Measurements from ENCODE around the gene DNAJB8. TPM values are rescaled to one million over a fixed set of nuclear protein-coding genes. Genes with fewer than 3 reads are reported as not detected.

Gene DNAJB8
- total RNA-seq, 2 donors from 2014 or later = not detected

DNA sequence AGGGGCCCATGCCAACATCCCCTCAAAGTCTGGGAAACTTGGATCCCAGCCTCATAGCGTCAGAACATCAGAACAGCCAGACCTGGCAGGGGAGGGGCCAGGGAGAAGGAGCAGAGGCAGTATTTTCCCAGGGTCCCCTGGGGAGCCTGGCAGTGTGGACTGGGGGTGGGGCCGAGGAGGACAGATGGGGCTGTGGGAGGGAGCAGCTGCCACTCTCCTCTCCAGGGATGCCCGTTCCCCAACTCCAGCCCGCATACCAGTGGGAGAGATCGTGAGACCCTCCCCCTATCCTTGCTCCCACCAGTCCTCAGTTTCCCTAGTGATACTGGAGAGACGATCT is 6.5 kb upstream of the DNAJB8 start:
- intact Hi-C loops (cut with DNase I) = no loop called here
- DNase-seq (ENCODE audit: low spot score) = no peak

DNA sequence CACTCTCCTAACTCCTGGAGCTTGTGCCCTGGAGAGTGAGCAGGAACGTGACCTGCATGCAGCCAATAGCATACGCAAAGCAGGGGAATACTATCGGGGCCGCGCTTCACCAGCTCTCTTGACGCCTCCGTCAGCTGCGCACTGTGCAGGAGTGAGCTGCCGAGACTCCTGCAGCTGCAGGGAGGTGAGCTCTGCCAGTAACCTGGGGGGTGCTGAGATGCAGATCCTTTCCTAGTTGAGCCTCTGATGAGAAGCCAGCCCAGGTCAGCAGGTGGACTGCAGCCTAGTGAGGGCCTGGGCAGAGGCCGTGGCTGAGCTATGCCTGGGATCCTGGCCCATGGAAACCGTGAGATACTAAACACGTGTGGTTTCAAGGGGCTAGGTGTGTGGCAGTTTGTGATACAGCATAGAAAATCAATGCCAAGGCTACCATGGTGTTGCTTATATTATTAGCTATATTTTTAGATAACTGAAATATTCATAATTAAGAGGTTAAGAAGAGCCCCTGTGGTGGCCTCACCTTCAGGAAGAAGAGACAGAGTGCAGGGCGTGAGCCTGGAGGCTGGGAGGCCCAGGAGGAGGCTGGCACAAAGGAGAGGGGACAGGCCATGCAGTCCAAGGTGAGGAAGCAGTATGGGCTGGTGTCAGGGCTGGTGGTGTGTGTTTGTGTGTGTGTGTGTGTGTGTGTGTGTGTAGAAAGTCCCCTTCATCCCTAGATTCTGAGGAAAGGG is 5.9 kb upstream of the DNAJB8 start:
- no peak for DNase-seq (ENCODE audit: low spot score)
- intact Hi-C loops (cut with DNase I) = no loop called here

- no peak for DNase-seq (ENCODE audit: low spot score)
- intact Hi-C loops (cut with DNase I) = no loop called here
These were observed 5.0 kb upstream of the DNAJB8 start for GRCh38 chr3:128471720-128472119.

GRCh38 chr3:128471110-128471509 is 4.4 kb upstream of the DNAJB8 start:
- DNase-seq (ENCODE audit: low spot score) = no peak
- intact Hi-C loops (cut with DNase I) = no loop called here

- intact Hi-C loops (cut with DNase I) = no loop called here
- no peak for DNase-seq (ENCODE audit: low spot score)
These were observed 3.6 kb upstream of the DNAJB8 start for GRCh38 chr3:128470134-128470899.

DNA sequence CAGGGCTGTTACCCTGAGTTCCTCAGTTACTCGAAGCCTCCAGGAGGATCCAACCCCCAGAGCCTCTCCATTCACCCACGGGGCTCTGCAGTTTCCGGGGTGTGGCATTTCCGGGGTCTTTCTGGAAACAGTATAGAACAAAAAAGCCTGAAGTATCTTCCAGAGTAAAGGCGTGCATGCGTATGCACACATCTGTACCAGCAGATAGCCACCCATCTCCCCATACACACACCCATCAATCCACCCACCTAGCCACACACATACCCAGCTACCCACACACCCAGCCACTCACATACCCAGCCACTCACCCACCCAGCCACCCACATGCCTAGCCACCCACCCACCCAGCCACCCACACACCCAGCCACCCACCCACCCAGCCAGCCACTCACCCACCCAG is 2.9 kb upstream of the DNAJB8 start:
- intact Hi-C loops (cut with DNase I) = no loop called here
- DNase-seq (ENCODE audit: low spot score) = no peak

DNA sequence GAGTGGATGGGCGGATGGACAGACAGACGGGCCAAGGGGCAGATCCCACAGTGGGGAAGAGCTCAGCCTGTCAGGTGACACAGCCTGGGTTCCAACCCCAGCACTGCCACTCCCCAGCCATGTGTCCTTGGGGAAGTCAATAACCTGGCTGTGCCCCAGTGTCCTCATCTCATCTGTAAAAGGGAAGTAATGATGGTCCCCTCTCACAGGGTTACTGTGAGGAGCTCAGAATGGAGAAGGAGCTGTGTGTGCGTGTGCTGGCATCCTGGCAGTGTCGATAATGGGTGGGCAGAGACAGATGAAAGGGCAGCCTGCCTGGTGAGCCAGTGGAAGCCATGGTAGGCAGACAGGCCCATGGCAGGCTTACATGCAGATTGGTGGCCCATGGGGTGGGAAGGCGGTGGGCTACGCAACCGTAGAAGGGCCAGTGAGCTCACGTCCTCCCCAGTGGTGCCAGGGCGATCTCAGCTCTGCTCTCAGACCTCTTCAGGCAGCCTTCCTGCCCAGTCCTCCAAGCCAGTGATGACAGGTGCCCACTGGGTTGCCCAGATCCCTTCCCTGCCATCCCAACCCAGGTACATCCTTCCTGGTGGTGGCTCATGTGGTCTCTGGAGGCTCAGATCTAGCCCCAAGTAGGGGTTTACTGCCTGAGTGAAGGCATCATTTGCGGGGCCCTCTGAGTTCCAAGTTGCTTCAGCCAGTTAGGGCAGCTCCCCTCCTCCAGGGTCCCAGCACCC is 2.3 kb upstream of the DNAJB8 start:
- DNase-seq (ENCODE audit: low spot score) = no peak
- intact Hi-C loops (cut with DNase I) = no loop called here

DNA sequence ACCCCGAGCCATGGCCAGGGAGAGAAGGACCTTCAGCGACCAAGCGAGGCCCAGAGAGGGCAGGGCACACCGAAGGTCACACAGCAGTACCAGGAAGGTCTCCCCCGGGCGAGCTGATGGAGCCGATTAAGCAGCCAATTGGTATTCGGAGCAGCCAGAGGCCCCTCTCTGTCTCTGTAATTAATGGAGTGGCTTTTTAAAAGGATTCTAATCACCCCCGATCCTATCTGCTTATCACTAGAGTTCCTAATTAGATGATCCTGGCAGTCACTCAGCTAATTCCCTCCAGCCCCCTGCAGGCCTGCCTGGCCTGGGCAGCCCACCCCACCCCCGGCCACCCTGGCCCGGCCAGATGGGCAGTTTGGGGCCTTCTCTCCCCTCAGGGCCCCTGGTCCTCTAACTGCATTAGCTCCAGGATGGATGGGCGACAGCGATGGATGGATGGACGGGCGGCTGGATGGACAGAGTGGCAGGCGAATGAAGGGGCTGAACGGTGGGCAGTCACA is 1.6 kb upstream of the DNAJB8 start:
- no peak for DNase-seq (ENCODE audit: low spot score)
- intact Hi-C loops (cut with DNase I) = no loop called here

DNA sequence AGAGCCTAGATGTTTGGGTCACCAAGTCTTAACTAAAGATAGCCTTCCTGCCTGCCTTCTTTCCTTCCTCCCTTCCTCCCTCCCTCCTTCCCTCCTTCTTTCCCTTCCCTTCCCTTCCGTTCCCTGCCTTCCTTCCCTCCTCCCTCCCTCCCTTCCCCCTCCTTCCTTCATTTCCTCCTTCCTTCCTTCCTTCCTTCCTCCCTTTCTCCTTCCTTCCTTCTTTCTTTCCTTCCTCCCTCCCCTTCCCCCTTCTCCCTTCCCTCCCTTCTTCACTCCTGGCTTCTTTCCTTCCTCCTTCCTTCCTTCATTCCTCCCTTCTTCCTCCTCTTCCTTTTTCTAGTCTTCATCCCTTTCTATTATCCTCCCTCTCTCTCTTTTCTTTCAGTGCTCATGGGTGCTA is 2.0 kb downstream of the DNAJB8 start:
- no peak for DNase-seq (ENCODE audit: low spot score)
- intact Hi-C loops (cut with DNase I) = no loop called here

DNA sequence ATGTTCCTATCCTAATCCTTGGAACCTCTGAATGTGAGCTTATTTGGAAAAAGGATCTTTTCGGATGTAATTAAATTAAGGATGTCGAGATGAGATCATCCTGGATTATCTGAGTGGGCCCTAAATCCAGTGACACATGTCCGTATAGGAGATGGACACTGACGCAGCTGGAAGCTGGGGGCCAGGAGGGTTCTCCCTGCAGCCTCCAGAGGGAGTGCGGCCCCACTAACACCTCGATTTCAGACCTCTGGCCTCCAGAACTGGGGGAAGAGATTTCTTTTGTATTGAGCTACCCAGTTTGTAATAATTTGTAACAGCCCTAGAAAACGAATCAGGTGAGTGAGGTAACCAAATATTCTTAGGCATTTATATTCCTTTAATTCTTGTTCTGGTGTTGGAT is 2.5 kb downstream of the DNAJB8 start:
- intact Hi-C loops (cut with DNase I) = no loop called here
- no peak for DNase-seq (ENCODE audit: low spot score)

GRCh38 chr3:128463771-128464170 is 2.9 kb downstream of the DNAJB8 start:
- intact Hi-C loops (cut with DNase I) = no loop called here
- DNase-seq (ENCODE audit: low spot score) = no peak

- intact Hi-C loops (cut with DNase I) = no loop called here
- no peak for DNase-seq (ENCODE audit: low spot score)
These were observed 3.3 kb downstream of the DNAJB8 start for GRCh38 chr3:128463354-128463753.

- DNase-seq (ENCODE audit: low spot score) = no peak
- intact Hi-C loops (cut with DNase I) = no loop called here
These were observed 3.8 kb downstream of the DNAJB8 start for GRCh38 chr3:128462931-128463330.

GRCh38 chr3:128462341-128462910 is 4.3 kb downstream of the DNAJB8 start:
- intact Hi-C loops (cut with DNase I) = no loop called here
- DNase-seq (ENCODE audit: low spot score) = no peak

GRCh38 chr3:128461731-128462130 is 5.0 kb downstream of the DNAJB8 start:
- intact Hi-C loops (cut with DNase I) = no loop called here
- no peak for DNase-seq (ENCODE audit: low spot score)

DNA sequence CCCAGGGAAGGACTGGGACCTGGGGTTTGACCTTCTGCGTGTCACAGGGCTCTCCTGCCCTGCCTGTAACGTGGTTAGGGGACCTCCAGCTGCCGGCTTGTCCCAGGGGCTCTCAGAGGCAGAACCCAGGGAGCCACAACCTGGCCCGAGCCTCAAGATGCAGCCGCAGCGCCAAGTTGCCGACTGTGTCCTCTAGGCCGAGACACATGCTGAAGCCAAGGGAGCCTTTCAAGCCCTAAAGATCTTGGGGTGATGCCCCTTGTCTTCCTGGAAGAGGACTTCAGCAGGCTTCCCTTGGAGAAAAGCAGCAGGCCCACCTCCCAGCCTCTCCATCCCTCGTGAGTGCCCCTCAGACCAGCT is 7.2 kb downstream of the DNAJB8 start:
- intact Hi-C loops (cut with DNase I) = no loop called here
- no peak for DNase-seq (ENCODE audit: low spot score)

- intact Hi-C loops (cut with DNase I) = no loop called here
- no peak for DNase-seq (ENCODE audit: low spot score)
These were observed 7.8 kb downstream of the DNAJB8 start for GRCh38 chr3:128458746-128459460.

- no peak for DNase-seq (ENCODE audit: low spot score)
- intact Hi-C loops (cut with DNase I) = no loop called here
These were observed 8.8 kb downstream of the DNAJB8 start for GRCh38 chr3:128457937-128458336.

Measured in posterior vena cava (tissue), 2 donors.